ENCODE results near the gene TEDC2. TPM values are rescaled to one million over a fixed set of nuclear protein-coding genes. Genes with fewer than 3 reads are reported as not detected.
A peak's percentile ranks its signal among the peaks of the same experiment; 100 is the strongest.

TEDC2 gene
- total RNA-seq, 1 donor from 2014 or later, result 0.68 TPM

DNA sequence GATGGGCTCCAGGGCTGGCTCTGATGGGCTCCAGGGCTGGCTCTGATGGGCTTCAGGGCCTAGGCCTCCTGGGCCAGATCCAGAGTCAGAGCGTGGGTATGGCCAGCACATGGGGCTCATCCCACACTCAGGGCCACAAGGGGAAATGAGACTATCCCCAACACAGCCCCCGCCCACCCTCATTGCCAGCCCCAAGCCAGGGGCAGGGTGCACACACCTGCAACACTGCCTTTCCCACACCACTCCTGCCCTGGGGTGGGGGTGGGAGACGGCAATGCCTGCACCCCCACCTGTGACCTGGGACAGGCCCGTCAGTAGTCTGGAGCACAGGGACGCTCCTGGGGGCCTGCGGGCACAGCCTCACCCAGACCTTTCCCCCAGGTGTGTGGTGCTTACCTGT, 39.5 kb downstream of the TEDC2 start:
- Histone ChIP-seq H3K27me3 (ENCODE audit: low read depth) (no peaks in the 10 kb centered on the region), H3K4me3 (no peak overlapping the region), H3K4me1 (peaks cover 70% of the 10 kb centered on the region), H3K9me3 (no peaks in the 10 kb centered on the region), H3K36me3 (peaks cover 34% of the 10 kb centered on the region), H3K27ac (peak overlapping the region; percentile 32)
- intact Hi-C loops (cut with DNase I), result no loop called here
- DNase-seq (no peak), ATAC-seq (no peak)
- no peak for TF ChIP-seq CTCF (IDR thresholded peaks at IDR 0.05)

GRCh38 chr16:2499890-2500429, 40.1 kb downstream of the TEDC2 start:
- Histone ChIP-seq H3K36me3 (peaks cover 34% of the 10 kb centered on the region), H3K4me3 (no peak overlapping the region), H3K4me1 (peaks cover 70% of the 10 kb centered on the region), H3K27ac (no peak overlapping the region), H3K9me3 (no peaks in the 10 kb centered on the region), H3K27me3 (ENCODE audit: low read depth) (no peaks in the 10 kb centered on the region)
- TF ChIP-seq CTCF (IDR thresholded peaks at IDR 0.05), result no peak
- DNase-seq (no peak), ATAC-seq (no peak)
- intact Hi-C loops (cut with DNase I), result no loop called here

DNA sequence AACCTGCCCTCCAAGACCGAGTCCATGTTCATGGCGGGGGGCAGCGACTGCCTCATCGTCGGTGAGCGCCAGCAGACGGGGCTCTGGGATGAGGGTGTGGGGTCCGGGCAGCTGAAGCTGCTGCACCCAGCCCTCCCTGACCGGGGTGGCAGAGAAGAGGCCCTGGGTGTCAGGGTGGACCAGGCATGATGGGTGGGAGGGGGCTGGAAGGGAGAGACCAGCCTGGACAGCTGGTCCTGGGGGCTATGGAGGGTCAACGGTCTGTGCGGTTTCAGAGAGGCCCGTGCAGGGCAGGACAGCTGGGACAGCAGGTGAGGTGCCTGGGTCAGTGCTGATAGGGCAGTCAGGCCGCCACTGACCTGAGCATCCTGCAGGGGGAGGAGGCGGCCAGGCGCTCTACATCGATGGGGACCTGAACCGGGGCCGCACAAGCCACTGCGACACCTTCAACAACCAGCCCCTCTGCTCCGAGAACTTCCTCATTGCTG, 40.6 kb downstream of the TEDC2 start:
- no peak for TF ChIP-seq CTCF (IDR thresholded peaks at IDR 0.05)
- Histone ChIP-seq H3K27me3 (ENCODE audit: low read depth) (no peaks in the 10 kb centered on the region), H3K9me3 (no peaks in the 10 kb centered on the region), H3K4me3 (no peak overlapping the region), H3K27ac (no peak overlapping the region), H3K4me1 (peaks cover 66% of the 10 kb centered on the region), H3K36me3 (peaks cover 34% of the 10 kb centered on the region)
- intact Hi-C loops (cut with DNase I), result no loop called here
- DNase-seq (no peak), ATAC-seq (no peak)

DNA sequence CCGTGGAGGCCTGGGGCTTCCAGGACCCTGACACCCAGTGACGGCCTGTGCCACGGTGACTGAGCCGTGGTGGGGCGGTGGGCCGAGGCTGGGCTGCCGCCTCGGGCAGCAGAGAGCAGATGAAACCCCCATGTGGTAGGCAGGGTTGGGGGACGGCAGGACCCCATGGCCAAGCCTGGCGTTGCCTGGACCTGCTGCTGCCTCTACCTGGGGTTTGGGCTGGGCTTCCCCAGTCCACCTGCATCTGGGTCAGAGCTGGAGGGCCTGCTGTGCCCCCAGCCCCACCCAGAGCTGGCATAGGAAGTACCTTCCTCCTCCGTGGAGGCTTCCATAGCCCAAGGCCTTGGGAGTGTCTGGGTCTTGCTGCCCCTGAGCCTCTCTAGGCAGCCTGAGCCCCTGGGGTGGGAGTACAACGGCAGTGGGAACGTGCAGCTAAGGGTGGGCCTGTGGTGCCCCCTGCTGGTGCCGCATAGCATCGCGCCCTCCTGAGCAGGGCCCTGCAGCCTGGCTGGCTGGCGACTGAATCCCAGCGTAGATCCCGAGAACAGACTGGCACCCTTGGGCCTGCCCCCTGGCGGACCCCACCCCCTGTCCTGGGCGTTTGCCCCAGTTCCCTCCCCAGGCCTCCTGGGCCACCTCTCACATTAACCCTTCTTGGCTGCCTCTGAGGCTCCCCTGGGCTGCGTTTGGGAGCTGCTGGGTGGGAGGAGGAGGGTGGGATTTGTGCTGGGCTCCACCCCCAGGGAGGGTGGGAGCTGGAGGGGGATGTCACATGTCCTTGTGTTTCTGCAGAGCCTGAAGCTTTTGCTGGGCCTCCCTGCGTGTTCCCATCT, 41.2 kb downstream of the TEDC2 start:
- DNase-seq (peak; percentile 89), ATAC-seq (peak; percentile 83 to 91)
- H3K36me3 ChIP-seq, result peaks cover 32% of the 10 kb centered on the region
- no peaks in the 10 kb centered on the region for H3K27me3 ChIP-seq (ENCODE audit: low read depth)
- intact Hi-C loops (cut with DNase I), result no loop called here
- TF ChIP-seq CTCF (IDR thresholded peaks at IDR 0.05), result peak; percentile 99
- no peaks in the 10 kb centered on the region for H3K9me3 ChIP-seq
- H3K4me1 ChIP-seq, result peaks cover 63% of the 10 kb centered on the region
- peak overlapping the region; percentile 37 for H3K4me3 ChIP-seq
- no peak overlapping the region for H3K27ac ChIP-seq

DNA sequence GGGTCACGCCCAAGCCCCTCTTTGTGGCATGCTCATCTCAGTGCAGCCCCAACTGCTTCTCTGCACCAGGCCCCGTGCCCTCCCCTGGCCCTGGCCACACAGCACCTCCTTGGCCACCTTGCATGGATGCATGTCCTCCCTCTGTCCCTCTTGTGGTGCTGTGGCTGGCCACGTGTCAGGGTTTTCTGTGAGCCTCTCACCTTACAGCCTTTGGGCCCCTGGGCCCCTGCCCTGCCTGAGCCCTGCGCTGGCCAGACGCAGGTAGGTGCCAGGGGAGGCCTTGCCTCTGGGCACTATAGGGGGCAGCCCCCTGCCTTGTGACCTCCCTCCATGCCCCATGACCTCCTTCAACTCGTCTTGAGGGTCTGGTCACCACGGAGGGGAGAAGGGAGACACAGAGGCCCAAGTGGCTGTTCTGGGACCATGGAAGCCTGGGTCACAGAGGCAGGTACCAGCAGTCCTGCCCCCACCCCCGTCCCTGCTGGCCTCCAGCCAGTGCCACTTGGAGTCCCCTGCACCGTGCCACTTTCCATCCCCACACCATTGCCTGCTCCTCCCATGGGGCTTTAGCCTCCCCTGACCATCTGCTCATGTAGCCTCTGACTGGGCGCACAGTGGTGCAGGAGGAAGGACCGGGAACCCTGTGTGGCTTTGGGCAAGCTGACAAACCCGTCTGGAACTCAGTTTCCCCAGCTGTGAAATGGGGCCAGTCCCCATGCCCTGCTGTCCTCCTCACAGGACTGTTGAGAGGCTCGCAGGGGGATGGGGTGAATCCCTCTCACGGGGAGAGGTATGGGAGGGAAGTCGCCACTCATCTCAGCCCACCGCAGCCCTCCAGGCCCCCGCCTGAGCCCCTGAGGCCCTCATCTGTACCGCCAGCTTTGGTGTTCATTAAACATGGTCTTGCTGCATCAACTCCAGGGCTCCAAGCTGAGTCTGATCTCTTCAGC, 42.3 kb downstream of the TEDC2 start:
- no peak for DNase-seq
- Histone ChIP-seq H3K4me1 (peaks cover 59% of the 10 kb centered on the region), H3K27me3 (ENCODE audit: low read depth) (no peaks in the 10 kb centered on the region), H3K27ac (no peak overlapping the region), H3K9me3 (no peaks in the 10 kb centered on the region), H3K36me3 (peaks cover 28% of the 10 kb centered on the region), H3K4me3 (no peak overlapping the region)
- intact Hi-C loops (cut with DNase I), result no loop called here
- no peak for ATAC-seq
- TF ChIP-seq CTCF (IDR thresholded peaks at IDR 0.05), result no peak

All from lower lobe of right lung (tissue), 2 donors.